Right lung (tissue), 5 donors: Measurements from ENCODE around the gene MRFAP1L1. TPM values are rescaled to one million over a fixed set of nuclear protein-coding genes. Genes with fewer than 3 reads are reported as not detected.
"Not testable (repeated sequence)": the region's sequence is repeated elsewhere in the genome, so short reads cannot be mapped to it uniquely, and the experiment has no call there.

Source experiments
- DNase-seq, 2 donors: peaks; one replicate each; pipeline ENCODE4 v3.0.0-alpha.2; 2013
- polyA plus RNA-seq, 5 donors: library from polyadenylated mRNA; unstranded; fragments of 120-200 nt; gene quantifications; one replicate each; pipeline versions ENCODE4 v1.2.1 to v1.2.3, GENCODE V29; 2013; ENCODE audit warnings: inconsistent platforms in 1 of 5, low replicate concordance in 1 of 5; ENCODE audit not compliant: insufficient read length in 5 of 5, insufficient read depth in 1 of 5

MRFAP1L1 gene
- polyA plus RNA-seq, 5 donors, result 109 to 142 (median 117) TPM

- no peak for DNase-seq
Measured at GRCh38 chr4:6692379-6692778, 17.3 kb downstream of the MRFAP1L1 start.

DNA sequence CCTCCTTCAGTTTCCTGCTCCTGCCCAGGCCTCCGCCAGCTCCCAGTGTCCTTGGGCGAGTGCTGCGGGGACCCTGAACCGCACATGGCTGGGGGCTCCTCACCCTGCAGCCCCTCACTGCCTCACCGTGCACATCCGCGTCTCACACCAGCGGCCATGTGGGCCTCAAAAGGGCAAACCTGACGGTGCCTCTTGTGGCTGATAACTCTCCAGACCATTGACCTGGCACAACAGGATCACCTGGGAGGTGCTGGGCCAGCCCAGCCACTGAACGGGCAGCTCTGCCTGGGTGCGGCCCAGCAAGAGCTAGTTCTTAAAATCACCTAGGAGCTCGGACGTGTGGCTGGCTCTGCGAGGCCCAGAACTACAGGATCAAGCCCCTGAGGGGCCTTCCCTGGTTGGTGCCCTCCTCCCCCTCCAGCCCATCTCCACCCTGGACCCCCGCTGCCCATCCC lies 20.1 kb downstream of the MRFAP1L1 start:
- no peak for DNase-seq

GRCh38 chr4:6688879-6689505 lies 20.7 kb downstream of the MRFAP1L1 start:
- DNase-seq, result no peak

DNA sequence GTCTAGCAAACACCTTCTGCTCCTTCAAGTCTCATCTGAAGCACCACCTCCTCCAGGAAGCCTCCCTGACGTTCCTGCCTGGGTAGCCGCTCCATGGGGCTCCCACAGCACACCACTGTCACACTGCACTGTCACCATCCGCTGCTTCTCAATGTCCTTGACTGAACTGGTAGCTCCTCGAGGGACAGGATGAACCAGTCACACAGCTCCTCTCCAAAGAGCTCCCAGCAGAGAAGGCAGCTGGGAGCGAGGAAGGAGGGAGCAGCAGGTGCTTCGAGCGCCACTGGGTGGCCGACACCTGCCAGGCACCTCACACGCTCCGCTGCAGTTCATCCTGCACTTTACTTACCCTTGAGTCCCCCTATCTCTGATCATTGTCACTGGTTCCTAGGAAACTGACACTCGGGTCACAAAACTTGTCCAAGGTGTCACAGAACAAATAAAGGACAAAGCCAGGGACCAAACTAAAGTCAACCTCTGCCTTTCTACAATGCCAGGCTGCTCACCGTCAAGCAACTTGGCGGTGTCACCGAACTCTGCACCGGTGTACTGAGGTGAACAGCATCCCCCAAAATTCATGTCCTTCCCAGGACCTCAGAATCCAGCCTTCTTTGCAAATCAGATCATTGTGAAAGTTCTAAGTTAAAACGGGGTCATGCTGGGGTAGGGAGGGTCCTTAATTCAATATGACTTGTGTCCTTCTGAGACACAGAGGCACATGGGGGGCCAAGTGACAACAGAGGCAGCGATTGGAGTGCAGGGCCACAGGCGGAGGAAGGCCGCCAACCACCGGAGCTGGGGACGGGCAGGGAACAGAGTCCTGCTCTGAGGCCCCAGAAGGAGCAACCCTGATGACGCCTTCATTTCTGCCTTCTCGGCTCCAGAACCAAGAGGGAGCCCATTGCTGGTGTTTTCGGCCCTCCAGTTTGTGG lies 21.5 kb downstream of the MRFAP1L1 start:
- no peak for DNase-seq

DNA sequence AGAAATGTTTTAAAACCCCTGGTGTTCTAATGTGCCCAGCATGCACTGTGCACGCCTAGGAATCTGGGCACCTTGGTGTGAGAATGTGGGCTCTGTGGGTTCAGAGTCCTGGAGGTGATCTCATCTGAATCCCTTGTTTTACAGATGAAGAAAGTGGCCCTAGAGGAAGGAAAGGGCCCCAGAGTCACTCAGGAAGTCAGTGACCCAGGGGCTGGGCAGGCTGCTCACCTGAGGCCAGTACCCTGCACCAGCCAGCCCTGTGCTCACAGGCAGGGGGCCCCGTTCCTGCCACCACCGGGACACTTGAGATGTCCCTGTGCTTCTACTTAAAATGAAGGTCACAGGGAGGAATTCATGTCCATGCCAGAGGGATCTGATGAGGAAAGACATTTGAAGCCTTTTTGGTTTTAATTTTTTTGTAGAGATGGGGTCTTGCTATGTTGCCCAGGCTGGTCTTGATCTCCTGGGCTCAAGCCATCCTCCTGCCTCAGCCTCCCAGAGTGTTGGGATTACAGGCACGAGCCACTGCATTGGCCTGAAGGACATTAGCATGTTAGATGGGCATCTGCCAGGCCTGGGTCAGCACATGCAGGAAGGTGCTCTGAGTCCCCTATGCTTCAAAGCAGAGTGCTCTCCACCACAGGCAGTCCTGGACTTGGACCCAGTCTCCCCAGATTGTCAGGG lies 23.4 kb downstream of the MRFAP1L1 start:
- no peak for DNase-seq

DNA sequence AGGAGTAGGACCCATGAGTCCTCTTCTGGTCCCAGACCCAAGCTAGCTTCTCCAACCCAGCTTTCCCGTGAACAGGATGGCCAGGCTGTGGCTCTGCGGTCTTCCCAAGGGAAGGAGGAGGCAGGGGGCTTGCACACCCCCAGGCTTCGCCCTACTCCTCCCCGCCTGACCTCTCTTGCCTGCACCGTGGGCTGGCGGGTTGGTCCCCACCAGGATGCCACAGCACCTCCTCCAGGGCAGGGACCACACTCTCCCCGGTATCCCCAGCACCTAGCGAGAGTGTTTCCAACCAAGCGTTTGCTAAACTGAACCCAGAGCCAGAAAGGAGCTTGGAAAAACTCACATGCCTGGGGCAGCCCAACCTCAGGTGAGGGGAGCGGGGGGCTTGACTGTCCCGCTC lies 25.0 kb downstream of the MRFAP1L1 start:
- DNase-seq, result no peak

- DNase-seq, result no peak
Measured at GRCh38 chr4:6682862-6683590, 26.6 kb downstream of the MRFAP1L1 start.

DNA sequence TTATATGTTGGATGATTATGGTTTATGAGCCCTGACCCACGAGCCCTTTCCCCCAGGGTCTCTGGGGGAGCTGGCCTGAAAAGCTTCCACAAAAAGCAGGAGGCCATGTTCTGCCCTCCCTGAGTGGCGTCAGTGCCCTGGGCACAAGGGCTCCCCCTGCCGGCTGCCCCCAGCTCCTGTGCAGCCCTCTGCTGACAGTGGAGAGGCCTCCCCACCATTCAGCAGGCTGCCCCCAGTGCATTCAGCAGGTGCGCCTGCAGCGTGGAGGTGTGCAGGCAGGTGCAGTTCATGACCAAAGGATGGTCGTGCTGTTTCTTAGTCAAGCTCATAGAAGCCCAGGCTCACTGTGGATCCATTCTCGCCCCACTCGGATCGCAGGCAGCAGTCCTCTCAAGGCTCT lies 28.5 kb downstream of the MRFAP1L1 start:
- no peak for DNase-seq

DNA sequence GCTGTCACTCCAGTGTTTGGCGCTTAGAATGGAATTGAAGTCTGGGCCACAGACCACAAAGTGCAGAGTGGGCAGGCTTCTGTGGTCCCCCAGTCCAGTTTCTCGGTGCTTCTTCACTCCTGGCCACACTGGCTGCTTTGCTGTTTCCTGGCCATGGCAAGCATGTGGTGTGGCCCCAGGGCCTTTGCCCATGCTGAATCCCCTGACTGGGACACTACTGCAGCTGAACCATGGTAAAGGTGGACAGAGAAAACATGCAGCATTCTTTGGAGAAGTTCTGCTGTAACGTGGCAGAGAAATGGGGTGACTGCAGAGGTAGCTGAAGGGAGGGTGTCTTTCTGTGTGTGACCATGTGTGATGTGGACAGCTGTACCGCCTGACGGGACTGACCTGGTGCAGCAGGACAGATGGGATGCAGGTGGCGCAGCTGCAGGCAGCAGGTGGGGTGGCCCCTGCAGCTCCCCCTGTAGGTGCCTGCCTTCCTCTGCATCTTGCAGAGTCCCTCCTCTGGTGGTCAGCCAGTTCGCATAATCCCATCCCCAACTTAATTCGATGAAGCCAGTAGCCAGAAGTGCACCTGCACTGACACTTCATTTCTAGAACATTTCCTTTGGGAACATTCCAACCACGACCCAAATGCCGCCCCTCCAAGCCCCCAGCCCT lies 29.2 kb downstream of the MRFAP1L1 start:
- DNase-seq, result no peak

- DNase-seq, result no peak
Measured at GRCh38 chr4:6676722-6677558, 32.7 kb downstream of the MRFAP1L1 start.

GRCh38 chr4:6674500-6675149 lies 35.0 kb downstream of the MRFAP1L1 start:
- no peak for DNase-seq

DNA sequence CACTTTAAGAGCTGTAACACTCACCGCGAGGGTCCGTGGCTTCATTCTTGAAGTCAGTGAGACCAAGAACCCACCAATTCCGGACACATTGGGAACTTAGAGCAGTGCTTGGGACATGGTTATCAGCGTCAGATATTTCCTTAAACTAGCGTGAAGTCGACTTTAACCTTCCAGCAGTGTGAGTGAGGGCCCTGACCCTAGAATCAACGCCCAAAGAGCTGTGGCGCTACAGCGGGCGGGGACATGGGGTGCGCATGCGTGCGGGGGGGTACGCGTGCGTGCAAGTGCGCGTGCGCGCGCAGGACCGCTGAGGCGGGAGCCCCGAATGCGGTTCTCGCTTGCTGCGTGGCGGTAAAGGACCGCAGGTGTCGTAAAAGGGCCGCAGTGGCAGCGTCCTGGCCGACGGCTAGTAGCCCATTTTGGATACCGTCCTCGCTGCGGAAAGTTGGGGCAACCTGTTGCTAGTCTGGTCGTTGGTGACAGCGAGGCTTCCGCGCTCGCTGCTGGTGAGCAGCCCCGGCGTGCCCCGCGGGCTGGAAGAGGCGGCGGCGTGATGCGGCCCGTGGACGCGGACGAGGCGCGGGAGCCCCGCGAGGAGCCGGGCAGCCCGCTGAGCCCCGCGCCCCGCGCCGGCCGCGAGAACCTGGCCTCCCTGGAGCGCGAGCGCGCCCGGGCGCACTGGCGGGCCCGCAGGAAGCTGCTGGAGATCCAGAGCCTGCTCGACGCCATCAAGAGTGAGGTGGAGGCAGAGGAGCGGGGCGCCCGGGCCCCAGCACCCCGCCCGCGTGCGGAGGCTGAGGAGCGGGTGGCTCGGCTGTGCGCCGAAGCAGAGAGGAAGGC lies 35.8 kb downstream of the MRFAP1L1 start:
- DNase-seq, result peak; percentile 93 to 94

DNA sequence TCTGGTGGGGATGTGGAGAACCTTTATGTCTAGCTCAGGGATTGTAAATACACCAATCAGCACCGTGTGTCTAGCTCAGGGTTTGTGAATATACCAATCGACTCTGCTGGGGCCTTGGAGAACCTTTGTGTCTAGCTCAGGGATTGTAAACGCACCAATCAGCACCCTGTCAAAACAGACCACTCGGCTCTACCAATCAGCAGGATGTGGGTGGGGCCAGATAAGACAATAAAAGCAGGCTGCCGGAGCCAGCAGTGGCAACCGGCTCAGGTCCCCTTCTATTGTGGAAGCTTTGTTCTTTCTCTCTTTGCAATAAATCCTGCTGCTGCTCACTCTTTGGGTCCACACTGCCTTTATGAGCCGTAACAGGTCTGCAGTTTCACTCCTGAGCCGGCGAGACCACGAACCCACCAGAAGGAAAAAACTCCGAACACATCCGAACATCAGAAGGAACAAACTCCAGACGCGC lies 36.4 kb downstream of the MRFAP1L1 start:
- DNase-seq, result not testable (repeated sequence)

DNA sequence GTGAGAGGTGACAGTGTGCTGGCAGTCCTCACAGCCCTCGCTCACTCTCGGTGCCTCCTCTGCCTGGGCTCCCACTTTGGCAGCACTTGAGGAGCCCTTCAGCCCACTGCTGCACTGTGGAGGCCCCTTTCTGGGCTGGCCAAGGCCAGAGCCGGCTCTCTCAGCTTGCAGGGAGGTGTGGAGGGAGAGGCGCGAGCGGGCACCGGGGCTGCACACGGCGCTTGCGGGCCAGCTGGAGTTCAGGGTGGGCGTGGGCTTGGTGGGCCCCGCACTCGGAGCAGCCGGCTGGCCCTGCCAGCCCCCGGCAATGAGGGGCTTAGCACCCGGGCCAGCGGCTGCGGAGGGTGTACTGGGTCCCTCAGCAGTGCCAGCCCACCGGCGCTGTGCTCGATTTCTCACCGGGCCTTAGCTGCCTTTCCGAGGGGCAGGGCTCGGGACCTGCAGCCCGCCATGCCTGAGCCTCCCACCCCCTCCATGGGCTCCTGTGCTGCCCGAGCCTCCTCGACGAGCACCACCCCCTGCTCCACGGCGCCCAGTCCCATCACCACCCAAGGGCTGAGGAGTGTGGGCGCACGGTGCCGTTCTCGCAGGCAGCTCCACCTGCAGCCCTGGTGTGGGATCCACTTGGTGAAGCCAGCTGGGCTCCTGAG lies 37.0 kb downstream of the MRFAP1L1 start:
- DNase-seq, result not testable (repeated sequence)

- DNase-seq, result no peak
Measured at GRCh38 chr4:6672131-6672530, 37.5 kb downstream of the MRFAP1L1 start.

- no peak for DNase-seq
Measured at GRCh38 chr4:6671648-6672047, 38.0 kb downstream of the MRFAP1L1 start.

DNA sequence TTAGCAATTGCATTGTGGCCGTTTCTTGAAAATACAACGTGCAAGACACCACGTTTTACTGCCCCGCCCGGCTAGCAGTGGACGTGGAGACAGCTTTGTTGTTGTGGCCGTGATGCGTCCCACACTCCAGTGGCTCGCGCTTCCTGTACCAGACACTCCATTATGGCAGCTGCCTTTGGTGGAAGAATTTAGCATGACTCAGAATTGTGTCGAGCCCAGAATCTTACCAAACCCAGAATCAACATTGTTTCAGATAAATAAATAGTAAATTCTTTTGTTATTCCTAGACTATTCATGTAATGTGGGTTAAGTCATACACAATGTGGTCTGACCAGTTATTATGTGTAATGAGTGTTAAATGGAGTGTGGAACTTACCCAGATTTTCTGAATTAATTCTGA lies 41.3 kb downstream of the MRFAP1L1 start:
- DNase-seq, result no peak

- no peak for DNase-seq
Measured at GRCh38 chr4:6665320-6665654, 44.4 kb downstream of the MRFAP1L1 start.
